ENCODE measurements around the gene RUNX3.

GRCh38 chr1:24968941-24969585, 39.0 kb upstream of the RUNX3 start:
- TF ChIP-seq, protein P1, sequence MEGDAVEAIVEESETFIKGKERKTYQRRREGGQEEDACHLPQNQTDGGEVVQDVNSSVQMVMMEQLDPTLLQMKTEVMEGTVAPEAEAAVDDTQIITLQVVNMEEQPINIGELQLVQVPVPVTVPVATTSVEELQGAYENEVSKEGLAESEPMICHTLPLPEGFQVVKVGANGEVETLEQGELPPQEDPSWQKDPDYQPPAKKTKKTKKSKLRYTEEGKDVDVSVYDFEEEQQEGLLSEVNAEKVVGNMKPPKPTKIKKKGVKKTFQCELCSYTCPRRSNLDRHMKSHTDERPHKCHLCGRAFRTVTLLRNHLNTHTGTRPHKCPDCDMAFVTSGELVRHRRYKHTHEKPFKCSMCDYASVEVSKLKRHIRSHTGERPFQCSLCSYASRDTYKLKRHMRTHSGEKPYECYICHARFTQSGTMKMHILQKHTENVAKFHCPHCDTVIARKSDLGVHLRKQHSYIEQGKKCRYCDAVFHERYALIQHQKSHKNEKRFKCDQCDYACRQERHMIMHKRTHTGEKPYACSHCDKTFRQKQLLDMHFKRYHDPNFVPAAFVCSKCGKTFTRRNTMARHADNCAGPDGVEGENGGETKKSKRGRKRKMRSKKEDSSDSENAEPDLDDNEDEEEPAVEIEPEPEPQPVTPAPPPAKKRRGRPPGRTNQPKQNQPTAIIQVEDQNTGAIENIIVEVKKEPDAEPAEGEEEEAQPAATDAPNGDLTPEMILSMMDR (IDR thresholded peaks at IDR 0.05): no peak
- TF ChIP-seq EZH2 (IDR thresholded peaks at IDR 0.05; ENCODE audit: borderline replicate concordance, insufficient read depth, low read depth, low read length, poor library complexity, severe bottlenecking): no peak
